Uterus (tissue), 2 donors: Measurements from ENCODE around the gene ALPP.

ENCODE experiments used
- POLR2A ChIP-seq, 2 donors: fragments of 450-650 bp; IDR thresholded peaks; one replicate each; pipeline ENCODE4 v1.6.1; 2016; ENCODE audit warnings: antibody characterized with exemption in 2 of 2, mild to moderate bottlenecking in 1 of 2, moderate library complexity in 1 of 2
- TF ChIP-seq, protein P1 (sequence below), 4 experiments: fragments of 200-600 bp in 2 of 4; fragments of 450-650 bp in 2 of 4; sonication (generic) in 2 of 4; IDR thresholded peaks; one replicate each; pipeline ENCODE4 v1.5.1; 2016 to 2019; ENCODE audit warnings: antibody characterized with exemption in 4 of 4, mild to moderate bottlenecking in 2 of 4, moderate library complexity in 1 of 4

DNA sequence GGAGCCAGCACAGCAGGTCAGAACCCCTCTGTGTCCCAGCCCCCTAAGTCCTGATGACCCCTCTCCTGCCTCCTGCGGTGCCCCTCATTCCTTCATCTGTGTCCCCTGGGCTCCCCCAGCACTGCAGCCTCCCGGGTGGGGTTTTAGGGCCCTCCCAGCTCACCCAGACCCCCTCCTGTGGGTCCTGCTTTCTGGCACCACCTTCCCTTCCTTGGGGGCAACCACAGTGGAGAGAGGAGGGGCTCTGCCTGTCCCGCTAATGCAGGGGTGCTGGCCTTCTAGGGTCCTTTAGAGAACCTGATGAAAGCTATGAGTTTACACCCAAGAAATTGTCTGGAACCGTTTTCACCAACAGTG lies 42.7 kb upstream of the ALPP start:
- TF ChIP-seq, protein P1, sequence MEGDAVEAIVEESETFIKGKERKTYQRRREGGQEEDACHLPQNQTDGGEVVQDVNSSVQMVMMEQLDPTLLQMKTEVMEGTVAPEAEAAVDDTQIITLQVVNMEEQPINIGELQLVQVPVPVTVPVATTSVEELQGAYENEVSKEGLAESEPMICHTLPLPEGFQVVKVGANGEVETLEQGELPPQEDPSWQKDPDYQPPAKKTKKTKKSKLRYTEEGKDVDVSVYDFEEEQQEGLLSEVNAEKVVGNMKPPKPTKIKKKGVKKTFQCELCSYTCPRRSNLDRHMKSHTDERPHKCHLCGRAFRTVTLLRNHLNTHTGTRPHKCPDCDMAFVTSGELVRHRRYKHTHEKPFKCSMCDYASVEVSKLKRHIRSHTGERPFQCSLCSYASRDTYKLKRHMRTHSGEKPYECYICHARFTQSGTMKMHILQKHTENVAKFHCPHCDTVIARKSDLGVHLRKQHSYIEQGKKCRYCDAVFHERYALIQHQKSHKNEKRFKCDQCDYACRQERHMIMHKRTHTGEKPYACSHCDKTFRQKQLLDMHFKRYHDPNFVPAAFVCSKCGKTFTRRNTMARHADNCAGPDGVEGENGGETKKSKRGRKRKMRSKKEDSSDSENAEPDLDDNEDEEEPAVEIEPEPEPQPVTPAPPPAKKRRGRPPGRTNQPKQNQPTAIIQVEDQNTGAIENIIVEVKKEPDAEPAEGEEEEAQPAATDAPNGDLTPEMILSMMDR (IDR thresholded peaks at IDR 0.05) = no peak
- TF ChIP-seq POLR2A (IDR thresholded peaks at IDR 0.05) = no peak
